GM12891 (cell line): ENCODE results near the gene GALM.

Source experiments
- POLR2A ChIP-seq: IDR thresholded peaks from 2 replicates; pipeline ENCODE4 v1.6.1; 2011; ENCODE audit warnings: low read depth, low read length, control low read depth
- POLR2AphosphoS5 ChIP-seq: IDR thresholded peaks from 2 replicates; pipeline ENCODE4 v1.6.1; 2011; ENCODE audit warnings: low read depth, low read length, control low read depth
- TAF1 ChIP-seq: IDR thresholded peaks from 2 replicates; pipeline ENCODE4 v1.6.1; 2011; ENCODE audit warnings: low read depth, low read length, control low read depth

DNA sequence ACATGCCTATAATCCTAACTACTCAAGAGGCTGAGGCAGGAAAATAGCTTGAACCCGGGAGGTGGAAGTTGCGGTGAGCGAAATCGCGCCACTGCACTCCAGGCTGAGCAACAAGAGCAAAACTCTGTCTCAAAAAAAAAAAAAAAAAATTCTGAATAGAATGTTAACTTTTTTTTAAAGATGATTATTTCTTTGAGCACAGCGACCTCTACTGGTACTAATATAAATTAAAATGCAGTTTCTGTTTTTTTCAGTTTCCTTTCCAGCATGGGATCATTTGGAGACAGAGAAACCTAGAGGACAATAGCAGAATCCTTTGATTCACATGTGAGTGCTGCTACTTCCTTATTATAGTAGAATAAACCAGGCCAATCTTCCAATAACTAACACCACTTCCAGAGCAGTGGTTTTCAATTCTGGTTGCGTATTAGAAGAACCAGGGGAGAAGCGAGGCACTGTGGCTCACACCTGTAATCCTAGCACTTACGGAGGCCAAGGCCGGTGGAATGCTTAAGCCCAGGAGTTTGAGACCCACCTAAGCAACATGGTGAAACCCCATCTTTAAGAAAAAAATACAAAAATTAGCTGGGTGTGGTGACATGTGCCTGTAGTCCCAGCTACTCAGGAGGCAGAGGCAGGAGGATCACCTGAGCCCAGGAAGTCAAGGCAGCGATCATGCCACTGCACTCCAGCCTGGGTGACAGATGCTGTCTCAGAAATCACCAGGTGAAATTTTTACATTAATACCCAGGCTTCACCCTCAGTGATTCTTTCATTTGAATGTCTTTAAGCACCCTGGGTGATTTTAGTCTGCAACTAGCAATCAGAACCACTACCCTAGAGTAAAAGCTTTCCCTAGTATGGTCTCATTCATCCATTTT lies 75.2 kb downstream of the GALM start:
- TF ChIP-seq POLR2A (no peak; the same call in 1 of the 2 replicates), TAF1 (no peak), POLR2AphosphoS5 (no peak; the same call in 1 of the 2 replicates)
